CD4-positive, alpha-beta T cell (primary cell): ENCODE measurements around the gene FGD5. TPM values are rescaled to one million over a fixed set of nuclear protein-coding genes. Genes with fewer than 3 reads are reported as not detected.
A peak's percentile ranks its signal among the peaks of the same experiment; 100 is the strongest.

ENCODE experiments used
- ATAC-seq: fragments of 200-7000 bp; cut with Tn5 transposase; one replicate; pipeline ENCODE4 v1.10.0; 2022; ENCODE audit warnings: mild to moderate bottlenecking; ENCODE audit not compliant: poor library complexity
- CTCF ChIA-PET: fragments of 350-600 bp; sonication (Branson Sonifier 250); formaldehyde crosslinking; loops from one replicate; lab custom pipeline; 2021; ENCODE audit warnings: antibody characterized with exemption, inconsistent platforms; lab: Charles Lee
- POLR2A ChIA-PET: fragments of 350-600 bp; sonication (Branson Sonifier 250); formaldehyde crosslinking; loops from one replicate; lab custom pipeline; 2021; ENCODE audit warnings: antibody characterized with exemption, inconsistent platforms; lab: Charles Lee
- DNase-seq, 14 experiments: peaks; one replicate each; pipeline ENCODE4 v3.0.0-alpha.2; 2013 to 2020; ENCODE audit warnings: mixed read lengths in 2 of 14
- H3K27ac ChIP-seq, 2 donors: one replicate each; pipeline versions ENCODE4 v1.5.1 to v1.7.0; 2013; ENCODE audit warnings: low read length in 2 of 2, low read depth in 1 of 2, mild to moderate bottlenecking in 1 of 2
- H3K27me3 ChIP-seq, 2 experiments: 1 replicate in 1 of 2; 2 replicates in 1 of 2; pipeline versions ENCODE4 v1.6.1 to v1.7.0; 2013; ENCODE audit warnings: low read length in 2 of 2, control low read depth in 1 of 2, mild to moderate bottlenecking in 1 of 2, moderate library complexity in 1 of 2; ENCODE audit not compliant: insufficient read depth in 2 of 2, control insufficient read depth in 1 of 2
- H3K36me3 ChIP-seq: one replicate; pipeline ENCODE4 v1.6.1; 2013; ENCODE audit warnings: low read length, control low read depth; ENCODE audit not compliant: insufficient read depth
- H3K4me1 ChIP-seq: one replicate; pipeline ENCODE4 v1.6.1; 2013; ENCODE audit warnings: low read length, control low read depth; ENCODE audit not compliant: insufficient read depth
- H3K4me3 ChIP-seq: one replicate; pipeline ENCODE4 v1.5.1; 2013; ENCODE audit warnings: mild to moderate bottlenecking, low read length, moderate library complexity
- H3K9me3 ChIP-seq, 2 experiments: 1 replicate in 1 of 2; 2 replicates in 1 of 2; pipeline versions ENCODE4 v1.6.1 to v1.7.0; 2013; ENCODE audit warnings: low read length in 2 of 2, mild to moderate bottlenecking in 2 of 2, control low read depth in 1 of 2, moderate library complexity in 1 of 2; ENCODE audit not compliant: control insufficient read depth in 1 of 2, insufficient read depth in 1 of 2
- H3K27ac Mint-ChIP-seq: one replicate; pipeline ENCODE4 v1.8.0; 2020; ENCODE audit warnings: mixed read lengths
- H3K27me3 Mint-ChIP-seq: one replicate; pipeline ENCODE4 v1.8.0; 2021; ENCODE audit warnings: mixed read lengths
- H3K36me3 Mint-ChIP-seq: one replicate; pipeline ENCODE4 v1.8.0; 2021; ENCODE audit warnings: low read depth, mixed read lengths
- H3K4me1 Mint-ChIP-seq: one replicate; pipeline ENCODE4 v1.8.0; 2021; ENCODE audit warnings: low read depth, mixed read lengths
- H3K4me3 Mint-ChIP-seq: one replicate; pipeline ENCODE4 v1.8.0; 2020; ENCODE audit warnings: mild to moderate bottlenecking, mixed read lengths
- H3K9me3 Mint-ChIP-seq: one replicate; pipeline ENCODE4 v1.8.0; 2020; ENCODE audit warnings: mixed read lengths
- intact Hi-C, 2 experiments: fragments of 100-400 bp; cut with DNase I in 1 of 2; cut with micrococcal nuclease in 1 of 2; formaldehyde crosslinking; loops; one replicate each; pipeline versions ENCODE4 v1.15.1 to v1.9.0; 2023 to 2025; cut with DNase I, micrococcal nuclease
- total RNA-seq, 174 experiments: library from RNA in 2 of 174; stranded (reverse) in 2 of 174; gene quantifications; one replicate each; pipeline ENCODE4 v1.2.3 and lab custom pipeline; 2021 to 2026
- TF ChIP-seq, protein P1 (sequence below): fragments of 200-600 bp; IDR thresholded peaks from one replicate; pipeline ENCODE4 v1.8.0; 2022; ENCODE audit warnings: antibody characterized with exemption, mild to moderate bottlenecking

The FGD5 gene
- total RNA-seq, 2 experiments from 2014 or later, result not detected

DNA sequence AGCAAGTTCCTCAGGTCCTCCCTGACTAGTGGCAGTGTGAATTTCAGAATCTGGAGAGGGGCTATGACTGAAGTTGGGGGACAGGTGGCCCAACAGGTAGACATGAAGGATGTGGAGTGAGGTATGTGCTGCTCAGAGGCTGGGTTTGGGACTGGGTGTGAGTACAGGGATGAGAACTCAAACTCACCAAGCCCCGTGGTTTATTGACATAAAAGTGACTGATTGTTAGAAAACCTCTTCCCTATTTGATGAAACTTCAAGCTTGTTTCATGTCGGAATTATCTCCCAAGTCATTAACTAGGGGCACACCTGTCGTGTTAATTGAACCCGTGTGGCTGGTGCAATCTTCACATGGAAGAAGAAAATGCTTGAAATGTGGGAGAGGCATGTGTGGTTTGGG, 27.1 kb downstream of the FGD5 start:
- Mint-ChIP-seq H3K36me3 (no peaks in the 10 kb centered on the region), H3K27me3 (peaks cover 6% of the 10 kb centered on the region), H3K27ac (no peak overlapping the region), H3K9me3 (no peaks in the 10 kb centered on the region), H3K4me1 (peaks cover 9% of the 10 kb centered on the region), H3K4me3 (no peak overlapping the region)
- peaks cover 12% of the 10 kb centered on the region for H3K4me1 ChIP-seq
- CTCF ChIA-PET, result no interaction called here
- ATAC-seq (no peak), DNase-seq (no peak)
- intact Hi-C loops, result no loop called here
- TF ChIP-seq, protein P1, sequence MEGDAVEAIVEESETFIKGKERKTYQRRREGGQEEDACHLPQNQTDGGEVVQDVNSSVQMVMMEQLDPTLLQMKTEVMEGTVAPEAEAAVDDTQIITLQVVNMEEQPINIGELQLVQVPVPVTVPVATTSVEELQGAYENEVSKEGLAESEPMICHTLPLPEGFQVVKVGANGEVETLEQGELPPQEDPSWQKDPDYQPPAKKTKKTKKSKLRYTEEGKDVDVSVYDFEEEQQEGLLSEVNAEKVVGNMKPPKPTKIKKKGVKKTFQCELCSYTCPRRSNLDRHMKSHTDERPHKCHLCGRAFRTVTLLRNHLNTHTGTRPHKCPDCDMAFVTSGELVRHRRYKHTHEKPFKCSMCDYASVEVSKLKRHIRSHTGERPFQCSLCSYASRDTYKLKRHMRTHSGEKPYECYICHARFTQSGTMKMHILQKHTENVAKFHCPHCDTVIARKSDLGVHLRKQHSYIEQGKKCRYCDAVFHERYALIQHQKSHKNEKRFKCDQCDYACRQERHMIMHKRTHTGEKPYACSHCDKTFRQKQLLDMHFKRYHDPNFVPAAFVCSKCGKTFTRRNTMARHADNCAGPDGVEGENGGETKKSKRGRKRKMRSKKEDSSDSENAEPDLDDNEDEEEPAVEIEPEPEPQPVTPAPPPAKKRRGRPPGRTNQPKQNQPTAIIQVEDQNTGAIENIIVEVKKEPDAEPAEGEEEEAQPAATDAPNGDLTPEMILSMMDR, result no peak
- POLR2A ChIA-PET, result no interaction called here
- no peak overlapping the region for H3K4me3 ChIP-seq
- H3K36me3 ChIP-seq, result no peaks in the 10 kb centered on the region
- H3K27ac ChIP-seq, result no peak overlapping the region
- no peaks in the 10 kb centered on the region for H3K9me3 ChIP-seq
- no peaks in the 10 kb centered on the region for H3K27me3 ChIP-seq

GRCh38 chr3:14846226-14846880, 27.6 kb downstream of the FGD5 start:
- Mint-ChIP-seq H3K27ac (no peak overlapping the region), H3K4me3 (no peak overlapping the region), H3K36me3 (no peaks in the 10 kb centered on the region), H3K27me3 (peaks cover 6% of the 10 kb centered on the region), H3K4me1 (peaks cover 9% of the 10 kb centered on the region), H3K9me3 (no peaks in the 10 kb centered on the region)
- TF ChIP-seq, protein P1, result no peak
- ChIA-PET POLR2A (no interaction called here), CTCF (no interaction called here)
- intact Hi-C loops, result no loop called here
- Histone ChIP-seq H3K27me3 (no peaks in the 10 kb centered on the region), H3K4me1 (peaks cover 12% of the 10 kb centered on the region), H3K9me3 (no peaks in the 10 kb centered on the region), H3K36me3 (no peaks in the 10 kb centered on the region), H3K27ac (no peak overlapping the region), H3K4me3 (no peak overlapping the region)
- DNase-seq, result no peak
- no peak for ATAC-seq

GRCh38 chr3:14847613-14848541, 29.1 kb downstream of the FGD5 start:
- ChIA-PET CTCF (no interaction called here), POLR2A (interaction anchor here (0.6 to 1.1 kb wide), 2 partner anchors 24 to 42 kb away, joined by 3 to 4 read pairs; no protein-coding TSS in a partner anchor)
- H3K36me3 ChIP-seq, result no peaks in the 10 kb centered on the region
- DNase-seq (peak in 2 of 14 experiments; percentile 6 to 11), ATAC-seq (no peak)
- H3K27me3 ChIP-seq, result no peaks in the 10 kb centered on the region
- no peaks in the 10 kb centered on the region for H3K9me3 Mint-ChIP-seq
- peaks cover 0 to 3% of the 10 kb centered on the region in 2 experiments for H3K9me3 ChIP-seq
- peaks cover 6% of the 10 kb centered on the region for H3K27me3 Mint-ChIP-seq
- no peaks in the 10 kb centered on the region for H3K36me3 Mint-ChIP-seq
- no peak overlapping the region for H3K27ac ChIP-seq
- no peak overlapping the region for H3K4me3 ChIP-seq
- H3K4me1 ChIP-seq, result peaks cover 12% of the 10 kb centered on the region
- H3K4me3 Mint-ChIP-seq, result no peak overlapping the region
- intact Hi-C loops, result no loop called here
- no peak overlapping the region for H3K27ac Mint-ChIP-seq
- peaks cover 9% of the 10 kb centered on the region for H3K4me1 Mint-ChIP-seq
- TF ChIP-seq, protein P1, result no peak
